ENCODE results near the gene KRTAP22-2.
A peak's percentile ranks its signal among the peaks of the same experiment; 100 is the strongest.

Gene KRTAP22-2

GRCh38 chr21:30579346-30579745 lies 10.9 kb downstream of the KRTAP22-2 start:
- Histone ChIP-seq H3K4me3 (no peak overlapping the region), H3K27ac (no peak overlapping the region), H3K4me1 (no peaks in the 10 kb centered on the region)

GRCh38 chr21:30577766-30578165 lies 12.4 kb downstream of the KRTAP22-2 start:
- H3K27ac ChIP-seq: no peak overlapping the region
- no peaks in the 10 kb centered on the region for H3K9me3 ChIP-seq (replicated peaks in 1 of 11)
- no peak for TF ChIP-seq Cebpa-rat (IDR thresholded peaks at IDR 0.05)
- no peaks in the 10 kb centered on the region for H3K4me1 ChIP-seq
- no peak overlapping the region for H3K4me2 ChIP-seq
- no peak overlapping the region for H3K9ac ChIP-seq
- no peaks in the 10 kb centered on the region for H3K27me3 ChIP-seq
- H3K4me3 ChIP-seq: no peak overlapping the region
- H4K20me1 ChIP-seq: no peaks in the 10 kb centered on the region
- H3K36me3 ChIP-seq: no peaks in the 10 kb centered on the region

More at GRCh38 chr21:30579346-30579745, 10.9 kb downstream of the KRTAP22-2 start:
- Histone ChIP-seq H3K36me3 (no peaks in the 10 kb centered on the region), H3K27me3 (no peaks in the 10 kb centered on the region), H3K9me3 (replicated peaks in 1 of 11) (no peaks in the 10 kb centered on the region), H4K20me1 (no peaks in the 10 kb centered on the region), H3K9ac (no peak overlapping the region), H3K4me2 (no peak overlapping the region)
- no peak for TF ChIP-seq Cebpa-rat (IDR thresholded peaks at IDR 0.05)

GRCh38 chr21:30567617-30568016 lies 22.6 kb downstream of the KRTAP22-2 start:
- Histone ChIP-seq H3K36me3 (no peaks in the 10 kb centered on the region), H3K27me3 (no peaks in the 10 kb centered on the region), H3K9me3 (replicated peaks in 1 of 11) (no peaks in the 10 kb centered on the region), H3K4me2 (no peak overlapping the region), H4K20me1 (no peaks in the 10 kb centered on the region), H3K27ac (no peak overlapping the region), H3K4me1 (no peaks in the 10 kb centered on the region), H3K9ac (no peak overlapping the region), H3K4me3 (no peak overlapping the region)
- TF ChIP-seq Cebpa-rat (IDR thresholded peaks at IDR 0.05): no peak

- no peaks in the 10 kb centered on the region for H4K20me1 ChIP-seq
- no peak overlapping the region for H3K27ac ChIP-seq
- H3K9me3 ChIP-seq (replicated peaks in 1 of 11): no peaks in the 10 kb centered on the region
Observed at GRCh38 chr21:30563630-30564029, 26.6 kb downstream of the KRTAP22-2 start.

DNA sequence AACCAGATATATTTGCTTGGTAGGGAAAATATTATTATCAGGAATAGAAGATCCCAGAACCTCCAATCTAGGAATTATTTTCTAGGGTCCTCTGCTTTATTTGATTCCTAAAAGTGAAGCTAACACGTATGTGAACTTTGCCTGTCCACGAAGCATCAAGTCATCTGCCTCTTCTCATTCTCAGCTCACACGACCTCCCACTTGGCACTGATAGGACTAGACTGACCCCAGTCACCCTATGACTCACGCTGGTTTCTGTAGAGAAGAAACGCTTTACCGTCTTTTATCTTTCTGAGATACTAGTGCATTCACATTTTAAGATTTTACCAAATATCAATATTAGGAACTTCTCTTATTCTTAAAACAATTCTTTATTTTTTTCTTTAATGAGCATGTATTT lies 27.1 kb downstream of the KRTAP22-2 start:
- H3K27ac ChIP-seq: no peak overlapping the region
- H3K36me3 ChIP-seq: no peaks in the 10 kb centered on the region
- no peaks in the 10 kb centered on the region for H3K4me1 ChIP-seq
- H3K27me3 ChIP-seq: no peaks in the 10 kb centered on the region
- H3K9ac ChIP-seq: no peak overlapping the region
- H3K4me2 ChIP-seq: no peak overlapping the region
- H4K20me1 ChIP-seq: no peaks in the 10 kb centered on the region
- no peaks in the 10 kb centered on the region for H3K9me3 ChIP-seq (replicated peaks in 1 of 11)
- H3K4me3 ChIP-seq: no peak overlapping the region
- no peak for TF ChIP-seq Cebpa-rat (IDR thresholded peaks at IDR 0.05)

More at GRCh38 chr21:30563630-30564029, 26.6 kb downstream of the KRTAP22-2 start:
- Histone ChIP-seq H3K27me3 (no peaks in the 10 kb centered on the region), H3K4me2 (no peak overlapping the region), H3K4me3 (no peak overlapping the region), H3K9ac (no peak overlapping the region), H3K4me1 (no peaks in the 10 kb centered on the region), H3K36me3 (no peaks in the 10 kb centered on the region)
- no peak for TF ChIP-seq Cebpa-rat (IDR thresholded peaks at IDR 0.05)

- no peaks in the 10 kb centered on the region for H3K36me3 ChIP-seq
- no peaks in the 10 kb centered on the region for H4K20me1 ChIP-seq
- no peaks in the 10 kb centered on the region for H3K9me3 ChIP-seq (replicated peaks in 1 of 11)
- H3K4me1 ChIP-seq: no peaks in the 10 kb centered on the region
- peak in 1 of 11 experiments; percentile 52; a peak in 1 of 22 replicates for TF ChIP-seq Cebpa-rat (IDR thresholded peaks at IDR 0.05)
- H3K9ac ChIP-seq: no peak overlapping the region
- no peaks in the 10 kb centered on the region for H3K27me3 ChIP-seq
- H3K4me3 ChIP-seq: no peak overlapping the region
- H3K27ac ChIP-seq: no peak overlapping the region
- no peak overlapping the region for H3K4me2 ChIP-seq
Observed at GRCh38 chr21:30561957-30562356, 28.2 kb downstream of the KRTAP22-2 start.

- Histone ChIP-seq H3K9me3 (replicated peaks in 1 of 11) (no peaks in the 10 kb centered on the region), H3K36me3 (no peaks in the 10 kb centered on the region), H4K20me1 (no peaks in the 10 kb centered on the region), H3K27ac (no peak within 1 kb of the TSS), H3K27me3 (no peaks in the 10 kb centered on the region), H3K4me3 (no peak within 1 kb of the TSS), H3K9ac (no peak within 1 kb of the TSS), H3K4me2 (no peak within 1 kb of the TSS), H3K4me1 (no peaks in the 10 kb centered on the region)
- no peak for TF ChIP-seq Cebpa-rat (IDR thresholded peaks at IDR 0.05)
Observed at GRCh38 chr21:30561264-30561895, 28.8 kb downstream of the KRTAP22-2 start, which contains the start of gene KRTAP19-7. Gene KRTAP19-7 (minus strand): TSS chr21:30561314. CDS start chr21:30561289, 25 bp downstream.

DNA sequence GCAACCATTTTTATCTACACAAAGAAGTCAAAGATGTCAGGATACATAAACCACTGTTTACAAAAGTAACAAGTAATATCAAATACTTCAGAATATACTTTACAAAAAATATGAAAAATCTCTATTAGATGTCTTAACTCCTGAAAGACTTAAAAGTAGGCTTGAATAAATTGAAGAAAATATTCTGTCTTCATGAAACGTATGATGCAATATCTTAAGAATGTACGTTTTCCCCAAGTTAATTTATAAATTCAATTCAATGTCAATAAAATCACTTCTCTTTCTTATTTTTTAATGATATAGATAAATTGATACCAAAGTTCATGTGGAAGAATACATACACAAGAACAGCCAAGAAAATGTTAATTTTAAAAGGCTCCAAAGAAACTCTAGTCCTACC lies 35.1 kb downstream of the KRTAP22-2 start:
- Histone ChIP-seq H3K4me2 (no peak overlapping the region), H3K27me3 (no peaks in the 10 kb centered on the region), H3K4me1 (no peaks in the 10 kb centered on the region), H3K36me3 (no peaks in the 10 kb centered on the region), H4K20me1 (no peaks in the 10 kb centered on the region), H3K9me3 (replicated peaks in 1 of 11) (peaks cover 0 to 13% (median 8%) of the 10 kb centered on the region in 11 experiments; a peak in 10 of 22 replicates), H3K4me3 (no peak overlapping the region), H3K27ac (no peak overlapping the region), H3K9ac (no peak overlapping the region)
- no peak for TF ChIP-seq Cebpa-rat (IDR thresholded peaks at IDR 0.05)

DNA sequence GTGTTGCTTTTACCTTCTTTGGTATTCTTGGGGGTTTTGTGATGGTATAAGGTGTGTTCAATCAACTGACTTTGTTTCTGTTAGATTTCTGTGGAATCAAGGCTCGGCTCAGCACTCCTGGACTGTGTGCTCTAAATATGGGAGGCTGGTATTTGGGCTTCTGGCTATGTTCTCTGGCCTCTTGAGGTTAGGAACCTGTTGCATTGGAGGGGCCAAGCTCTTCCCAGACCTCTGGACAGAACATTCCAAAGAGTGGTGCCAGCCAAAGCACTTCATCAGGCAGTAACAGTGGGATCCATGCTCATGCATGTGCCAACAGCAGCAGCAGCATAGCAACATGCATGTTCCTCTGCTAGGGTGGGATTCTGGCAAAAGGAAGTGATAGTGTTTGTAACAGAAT lies 37.4 kb downstream of the KRTAP22-2 start:
- Histone ChIP-seq H3K9ac (no peak overlapping the region), H3K36me3 (no peaks in the 10 kb centered on the region), H3K27me3 (no peaks in the 10 kb centered on the region), H3K4me2 (no peak overlapping the region), H3K9me3 (replicated peaks in 1 of 11) (peaks cover 0 to 13% (median 8%) of the 10 kb centered on the region in 11 experiments; a peak in 10 of 22 replicates), H3K4me1 (no peaks in the 10 kb centered on the region), H3K27ac (no peak overlapping the region), H3K4me3 (no peak overlapping the region), H4K20me1 (no peaks in the 10 kb centered on the region)
- no peak for TF ChIP-seq Cebpa-rat (IDR thresholded peaks at IDR 0.05)

GRCh38 chr21:30541764-30542163 lies 48.4 kb downstream of the KRTAP22-2 start, which contains the start of gene KRTAP19-6:
Gene KRTAP19-6 (minus strand): TSS chr21:30541864. CDS start chr21:30541833, 31 bp downstream.
- Histone ChIP-seq H3K27me3 (no peaks in the 10 kb centered on the region), H3K4me2 (no peak within 1 kb of the TSS), H3K4me3 (no peak within 1 kb of the TSS), H3K36me3 (no peaks in the 10 kb centered on the region), H3K9me3 (replicated peaks in 1 of 11) (no peaks in the 10 kb centered on the region), H4K20me1 (no peaks in the 10 kb centered on the region), H3K4me1 (no peaks in the 10 kb centered on the region), H3K27ac (no peak within 1 kb of the TSS), H3K9ac (no peak within 1 kb of the TSS)
- TF ChIP-seq Cebpa-rat (IDR thresholded peaks at IDR 0.05): no peak
